PC-9 (cell line): ENCODE results near the gene HTRA3.

Experiments
- EZH2 ChIP-seq: fragments of 200-600 bp; sonication (generic); IDR thresholded peaks from 2 replicates; pipeline ENCODE4 v1.8.0; 2017; ENCODE audit warnings: antibody characterized with exemption, low read depth
- TF ChIP-seq, protein P1 (sequence below): fragments of 200-600 bp; sonication (generic); conservative IDR thresholded peaks from 2 replicates; pipeline ENCODE4 v1.6.1; 2017; ENCODE audit warnings: mixed run types, antibody characterized with exemption, mild to moderate bottlenecking, moderate library complexity

- TF ChIP-seq, protein P1, sequence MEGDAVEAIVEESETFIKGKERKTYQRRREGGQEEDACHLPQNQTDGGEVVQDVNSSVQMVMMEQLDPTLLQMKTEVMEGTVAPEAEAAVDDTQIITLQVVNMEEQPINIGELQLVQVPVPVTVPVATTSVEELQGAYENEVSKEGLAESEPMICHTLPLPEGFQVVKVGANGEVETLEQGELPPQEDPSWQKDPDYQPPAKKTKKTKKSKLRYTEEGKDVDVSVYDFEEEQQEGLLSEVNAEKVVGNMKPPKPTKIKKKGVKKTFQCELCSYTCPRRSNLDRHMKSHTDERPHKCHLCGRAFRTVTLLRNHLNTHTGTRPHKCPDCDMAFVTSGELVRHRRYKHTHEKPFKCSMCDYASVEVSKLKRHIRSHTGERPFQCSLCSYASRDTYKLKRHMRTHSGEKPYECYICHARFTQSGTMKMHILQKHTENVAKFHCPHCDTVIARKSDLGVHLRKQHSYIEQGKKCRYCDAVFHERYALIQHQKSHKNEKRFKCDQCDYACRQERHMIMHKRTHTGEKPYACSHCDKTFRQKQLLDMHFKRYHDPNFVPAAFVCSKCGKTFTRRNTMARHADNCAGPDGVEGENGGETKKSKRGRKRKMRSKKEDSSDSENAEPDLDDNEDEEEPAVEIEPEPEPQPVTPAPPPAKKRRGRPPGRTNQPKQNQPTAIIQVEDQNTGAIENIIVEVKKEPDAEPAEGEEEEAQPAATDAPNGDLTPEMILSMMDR = no peak
- no peak for TF ChIP-seq EZH2
Measured at GRCh38 chr4:8349664-8350236, 80.2 kb downstream of the HTRA3 start.
